H1 (cell line): ENCODE measurements around the gene UBL4A. TPM values are rescaled to one million over a fixed set of nuclear protein-coding genes. Genes with fewer than 3 reads are reported as not detected.

Experiments
- CTCF ChIA-PET: fragments of 300-600 bp; sonication (Branson Sonifier 250); formaldehyde crosslinking; loops from one replicate; lab custom pipeline; 2021; ENCODE audit not compliant: partially characterized antibody; lab: Charles Lee
- POLR2A ChIA-PET: fragments of 300-600 bp; sonication (Branson Sonifier 250); formaldehyde crosslinking; loops from one replicate; lab custom pipeline; 2021; ENCODE audit warnings: inconsistent platforms; ENCODE audit not compliant: partially characterized antibody; lab: Charles Lee
- DNase-seq, 2 experiments: peaks; one replicate each; pipeline versions ENCODE4 v3.0.0 to v3.0.0-alpha.2; 2010 to 2022; ENCODE audit warnings: low spot score in 2 of 2, low read depth in 1 of 2, mixed read lengths in 1 of 2
- FAIRE-seq: peaks from 2 replicates; lab custom pipeline; 2011; peaks lifted over from hg19 to GRCh38; lab: Jason Lieb, UNC
- H2AFZ ChIP-seq: 2 replicates; pipeline ENCODE4 v1.8.1; 2012; ENCODE audit warnings: low read length, inconsistent platforms
- H2AK5ac ChIP-seq: 2 replicates; pipeline ENCODE4 v1.6.1; 2013; ENCODE audit warnings: low read depth, low read length
- H2BK120ac ChIP-seq: replicated peaks from 2 replicates; pipeline ENCODE3; 2013; ENCODE audit warnings: low read depth, low read length, inconsistent platforms
- H2BK12ac ChIP-seq: 2 replicates; pipeline ENCODE4 v1.6.1; 2013; ENCODE audit warnings: low read depth, low read length
- H2BK15ac ChIP-seq: 2 replicates; pipeline ENCODE4 v1.6.1; 2013; ENCODE audit warnings: low read length
- H2BK20ac ChIP-seq: 2 replicates; pipeline ENCODE4 v1.6.1; 2013; ENCODE audit warnings: low read length
- H2BK5ac ChIP-seq: 2 replicates; pipeline ENCODE4 v1.6.1; 2013; ENCODE audit warnings: low read depth, low read length
- H3K14ac ChIP-seq: 2 replicates; pipeline ENCODE4 v1.6.1; 2013; ENCODE audit warnings: inconsistent platforms; ENCODE audit not compliant: insufficient read length
- H3K18ac ChIP-seq: 2 replicates; pipeline ENCODE4 v1.6.1; 2013; ENCODE audit warnings: low read length; ENCODE audit errors: extremely low read depth
- H3K23ac ChIP-seq: 2 replicates; pipeline ENCODE4 v1.6.1; 2013; ENCODE audit warnings: inconsistent platforms; ENCODE audit not compliant: insufficient read length
- H3K23me2 ChIP-seq: 2 replicates; pipeline ENCODE4 v1.6.1; 2013; ENCODE audit warnings: low read depth, low read length
- H3K27ac ChIP-seq: 2 replicates; pipeline ENCODE4 v1.6.1; 2011; ENCODE audit warnings: low read depth, low read length, inconsistent platforms
- H3K27me3 ChIP-seq, 4 experiments: replicated peaks in 1 of 4; 1 replicate in 1 of 4; 2 replicates in 3 of 4; pipeline versions ENCODE4 v1.6.1 to v1.8.1; 2011 to 2013; ENCODE audit warnings: low read length in 3 of 4, mild to moderate bottlenecking in 3 of 4, inconsistent platforms in 2 of 4, mixed read lengths in 2 of 4, moderate library complexity in 1 of 4; ENCODE audit not compliant: control insufficient read depth in 3 of 4, insufficient read depth in 3 of 4; ENCODE audit errors: extremely low read depth in 1 of 4
- H3K36me3 ChIP-seq, 4 experiments: 2 replicates each; pipeline versions ENCODE4 v1.6.1 to v1.8.1; 2011 to 2013; ENCODE audit warnings: mild to moderate bottlenecking in 4 of 4, low read length in 3 of 4, moderate library complexity in 2 of 4, control low read depth in 1 of 4, inconsistent platforms in 1 of 4; ENCODE audit not compliant: insufficient read depth in 4 of 4, control insufficient read depth in 2 of 4
- H3K4ac ChIP-seq: replicated peaks from 2 replicates; pipeline ENCODE3; 2013; ENCODE audit warnings: low read length, low read depth, mixed read lengths, inconsistent platforms; ENCODE audit not compliant: insufficient read length
- H3K4me1 ChIP-seq, 4 experiments: replicated peaks in 1 of 4; 1 replicate in 1 of 4; 2 replicates in 3 of 4; pipeline versions ENCODE4 v1.6.1 to v1.8.1; 2011 to 2013; ENCODE audit warnings: low read length in 3 of 4, inconsistent platforms in 2 of 4, mixed read lengths in 1 of 4; ENCODE audit not compliant: insufficient read depth in 4 of 4, control insufficient read depth in 3 of 4
- H3K4me2 ChIP-seq, 2 experiments: 2 replicates each; pipeline versions ENCODE4 v1.6.1 to v1.8.1; 2011 to 2013; ENCODE audit warnings: low read depth in 2 of 2, low read length in 2 of 2, control low read depth in 1 of 2, inconsistent platforms in 1 of 2, mild to moderate bottlenecking in 1 of 2; ENCODE audit not compliant: insufficient read depth in 1 of 2
- H3K4me3 ChIP-seq, 4 experiments: fragments of 200-600, 300-600 bp in 1 of 4; sonication (generic), shearing (Covaris generic), sonication (Bioruptor Twin) in 1 of 4; 2 replicates each; pipeline versions ENCODE4 v1.5.1 to v1.8.1; 2011 to 2016; ENCODE audit warnings: low read length in 4 of 4, low read depth in 3 of 4, control low read depth in 2 of 4, inconsistent platforms in 2 of 4, mild to moderate bottlenecking in 2 of 4, mixed read lengths in 1 of 4, moderate library complexity in 1 of 4; ENCODE audit not compliant: insufficient read depth in 2 of 4; ENCODE audit errors: extremely low read depth in 1 of 4
- H3K56ac ChIP-seq: replicated peaks from 2 replicates; pipeline ENCODE3; 2013; ENCODE audit warnings: low read depth, mild to moderate bottlenecking, mixed read lengths, low read length, inconsistent platforms; ENCODE audit not compliant: insufficient read length
- H3K79me1 ChIP-seq: 2 replicates; pipeline ENCODE4 v1.6.1; 2013; ENCODE audit warnings: low read depth, low read length, control low read depth
- H3K79me2 ChIP-seq, 2 experiments: 2 replicates each; pipeline versions ENCODE4 v1.6.1 to v1.8.1; 2012 to 2013; ENCODE audit warnings: low read length in 2 of 2, mild to moderate bottlenecking in 2 of 2, inconsistent platforms in 1 of 2; ENCODE audit not compliant: insufficient read depth in 2 of 2, control insufficient read depth in 1 of 2
- H3K9ac ChIP-seq, 4 experiments: replicated peaks in 1 of 4; 1 replicate in 1 of 4; 2 replicates in 3 of 4; pipeline versions ENCODE4 v1.6.1 to v1.8.1; 2011 to 2013; ENCODE audit warnings: low read depth in 3 of 4, low read length in 3 of 4, control low read depth in 2 of 4, mild to moderate bottlenecking in 2 of 4, moderate library complexity in 2 of 4, inconsistent platforms in 1 of 4; ENCODE audit errors: extremely low read depth in 1 of 4
- H3K9me3 ChIP-seq, 2 experiments: 2 replicates each; pipeline versions ENCODE4 v1.6.1 to v1.8.1; 2012 to 2013; ENCODE audit warnings: mild to moderate bottlenecking in 2 of 2, moderate library complexity in 2 of 2, control low read depth in 1 of 2, inconsistent platforms in 1 of 2, low read depth in 1 of 2, low read length in 1 of 2, mixed read lengths in 1 of 2; ENCODE audit not compliant: insufficient read depth in 2 of 2
- H4K20me1 ChIP-seq, 2 experiments: replicated peaks in 1 of 2; 2 replicates each; pipeline versions ENCODE3 to v1.8.1; 2011 to 2013; ENCODE audit warnings: inconsistent platforms in 2 of 2, low read length in 2 of 2, mild to moderate bottlenecking in 1 of 2; ENCODE audit not compliant: insufficient read depth in 2 of 2, control insufficient read depth in 1 of 2
- H4K5ac ChIP-seq: 2 replicates; pipeline ENCODE4 v1.6.1; 2013; ENCODE audit warnings: low read length, low read depth, mixed read lengths, inconsistent platforms; ENCODE audit not compliant: insufficient read length
- H4K8ac ChIP-seq: 2 replicates; pipeline ENCODE4 v1.8.0; 2013; ENCODE audit warnings: mild to moderate bottlenecking, moderate library complexity, low read length, inconsistent platforms; ENCODE audit not compliant: insufficient read depth; ENCODE audit errors: extremely low read depth
- H4K91ac ChIP-seq: replicated peaks from 2 replicates; pipeline ENCODE3; 2013; ENCODE audit warnings: low read length, mixed read lengths, inconsistent platforms; ENCODE audit not compliant: insufficient read length
- BACH1 ChIP-seq: IDR thresholded peaks from 2 replicates; pipeline ENCODE4 v1.6.1; 2012; ENCODE audit warnings: low read length, improper control_type of control experiment
- CHD2 ChIP-seq: IDR thresholded peaks from 2 replicates; pipeline ENCODE4 v1.6.1; 2012; ENCODE audit warnings: low read length, improper control_type of control experiment
- E2F6 ChIP-seq: IDR thresholded peaks from 2 replicates; pipeline ENCODE4 v1.6.1; 2012; ENCODE audit warnings: inconsistent platforms
- EZH2 ChIP-seq: fragments of 200-600 bp; sonication (generic); IDR thresholded peaks from 2 replicates; pipeline ENCODE4 v1.7.1; 2012; ENCODE audit warnings: low read depth, mild to moderate bottlenecking, moderate library complexity, low read length, inconsistent platforms; ENCODE audit not compliant: severe bottlenecking
- FOSL1 ChIP-seq: IDR thresholded peaks from 2 replicates; pipeline ENCODE4 v1.6.1; 2011; ENCODE audit warnings: mild to moderate bottlenecking, low read depth, low read length, moderate library complexity; ENCODE audit not compliant: insufficient read depth
- HDAC6 ChIP-seq: IDR thresholded peaks from one replicate; pipeline ENCODE4 v1.7.1; 2012; ENCODE audit warnings: low read depth, mild to moderate bottlenecking, inconsistent platforms, low read length, moderate library complexity
- JUND ChIP-seq: IDR thresholded peaks from 2 replicates; pipeline ENCODE4 v1.6.1; 2011; ENCODE audit warnings: mild to moderate bottlenecking, improper control_type of control experiment, low read length
- MAFK ChIP-seq: IDR thresholded peaks from 2 replicates; pipeline ENCODE4 v1.6.1; 2012; ENCODE audit warnings: low read depth, mild to moderate bottlenecking, improper control_type of control experiment, low read length
- NRF1 ChIP-seq: IDR thresholded peaks from 2 replicates; pipeline ENCODE4 v1.6.1; 2011; ENCODE audit warnings: mild to moderate bottlenecking, low read depth, low read length, improper control_type of control experiment
- POU5F1 ChIP-seq: IDR thresholded peaks from 2 replicates; pipeline ENCODE4 v1.6.1; 2011; ENCODE audit warnings: low read depth, mild to moderate bottlenecking, low read length, moderate library complexity
- RNF2 ChIP-seq: fragments of 200-900, 300-1000 bp; sonication (generic); IDR thresholded peaks from 2 replicates; pipeline ENCODE4 v1.7.1; 2016; ENCODE audit warnings: borderline replicate concordance, low read depth, mild to moderate bottlenecking, antibody characterized with exemption, low read length; ENCODE audit not compliant: poor library complexity, severe bottlenecking; ENCODE audit errors: missing control alignments
- SIX5 ChIP-seq: IDR thresholded peaks from 2 replicates; pipeline ENCODE4 v1.6.1; 2011; ENCODE audit warnings: mild to moderate bottlenecking, low read depth, low read length
- SP1 ChIP-seq: IDR thresholded peaks from 2 replicates; pipeline ENCODE4 v1.6.1; 2011; ENCODE audit warnings: low read depth, low read length
- TAF7 ChIP-seq: optimal IDR thresholded peaks from 2 replicates; pipeline ENCODE3; 2011; ENCODE audit warnings: low read depth, mild to moderate bottlenecking, inconsistent platforms, low read length, moderate library complexity, borderline replicate concordance
- WGBS, 2 experiments: shearing (Covaris generic) in 1 of 2; methylation state at CpG; one replicate each; pipeline versions ENCODE4 v1.1.6 to v1.1.7; 2013 to 2015; ENCODE audit warnings: low lambda C conversion rate in 2 of 2, mixed read lengths in 2 of 2, inconsistent platforms in 1 of 2, low coverage in 1 of 2, missing lambda C conversion rate in 1 of 2; ENCODE audit not compliant: insufficient replicate concordance in 2 of 2, insufficient coverage in 1 of 2, insufficient read length in 1 of 2; ENCODE audit errors: extremely low coverage in 1 of 2, missing lambda C conversion rate in 1 of 2; 5-methylcytosine and 5-hydroxymethylcytosine counted together
- polyA plus RNA-seq, 7 experiments: library from polyadenylated mRNA; depleted of rRNA in 3 of 7; stranded (reverse) in 5 of 7; unstranded in 2 of 7; fragments of >200 nt in 5 of 7; fragments of 200-250 nt in 2 of 7; gene quantifications; 1 replicate in 5 of 7; 2 replicates in 1 of 7; 4 replicates in 1 of 7; pipeline versions ENCODE4 v1.2.1 to v1.2.3, GENCODE V29; 2011 to 2013; ENCODE audit warnings: missing spikeins in 2 of 7, mixed read lengths in 2 of 7
- total RNA-seq: library from RNA; stranded (reverse); fragmentation: NEBNext Ultra II Directional; extraction: Animal tissue kit (Norgen Biotek cat#: 25700); gene quantifications from 2 replicates; pipeline ENCODE4 v1.2.1, GENCODE V29; 2021

Gene UBL4A
- total and polyA plus RNA-seq, 2 of the 8 experiments (the other 6 are each of a cell fraction or from before 2014, with no cell fraction given): 23.1 to 31.7 TPM

- H3K56ac ChIP-seq: no peak overlapping the region
- 95% methylated on average over 7 of the region's 8 CpGs; no CpG with 5 or more reads in 1 of the 2 experiments for WGBS, 2 experiments
- no peak overlapping the region for H2BK12ac ChIP-seq
- no peak overlapping the region for H2BK5ac ChIP-seq
- H3K4me1 ChIP-seq: peaks cover 0 to 2% (median 0%) of the 10 kb centered on the region in 4 experiments; a peak in 2 of 7 replicates
- H3K18ac ChIP-seq: no peak overlapping the region
- no peaks in the 10 kb centered on the region for H4K20me1 ChIP-seq
- H3K4ac ChIP-seq: no peak overlapping the region
- no peak overlapping the region for H2BK15ac ChIP-seq
- peaks cover 0 to 20% (median 2%) of the 10 kb centered on the region in 4 experiments; a peak in 6 of 8 replicates for H3K36me3 ChIP-seq
- DNase-seq (no peak), FAIRE-seq (no peak)
- H4K8ac ChIP-seq: no peak overlapping the region
- no peak overlapping the region for H4K91ac ChIP-seq
- no peak overlapping the region for H3K4me2 ChIP-seq
- H3K79me1 ChIP-seq: no peaks in the 10 kb centered on the region
- no peak overlapping the region for H2BK120ac ChIP-seq
- no peaks in the 10 kb centered on the region for H3K9me3 ChIP-seq
- no peak overlapping the region for H2AFZ ChIP-seq
- H3K4me3 ChIP-seq: no peak overlapping the region
- ChIA-PET CTCF (interaction anchor here (1.0 to 1.2 kb wide), 2 partner anchors 34 to 70 kb away, joined by 3 read pairs; partner anchors contain the start of gene ATP6AP1), POLR2A (interaction anchor here (0.7 kb wide), 1 partner anchor 91 kb away, joined by 3 read pairs; no protein-coding TSS in a partner anchor)
- no peaks in the 10 kb centered on the region; the same call in 1 of the 2 replicates for H3K23me2 ChIP-seq
- no peaks in the 10 kb centered on the region for H3K79me2 ChIP-seq
- H3K27me3 ChIP-seq: no peaks in the 10 kb centered on the region
- H4K5ac ChIP-seq: no peak overlapping the region
- no peak overlapping the region for H3K14ac ChIP-seq
- no peak overlapping the region for H3K9ac ChIP-seq
- no peak overlapping the region for H2AK5ac ChIP-seq
- no peak overlapping the region for H3K27ac ChIP-seq
- H2BK20ac ChIP-seq: no peak overlapping the region
- no peak overlapping the region for H3K23ac ChIP-seq
- TF ChIP-seq FOSL1 (no peak), SP1 (no peak), EZH2 (no peak), MAFK (no peak), HDAC6 (no peak), CHD2 (no peak), JUND (no peak), TAF7 (no peak), BACH1 (no peak), RNF2 (no peak), SIX5 (no peak), E2F6 (no peak), NRF1 (no peak), POU5F1 (no peak)
Observed at GRCh38 chrX:154462396-154462795, 24.0 kb downstream of the UBL4A start.
